Left ventricle myocardium inferior (tissue), 1 donor: ENCODE data around the gene XRN1. TPM values are rescaled to one million over a fixed set of nuclear protein-coding genes. Genes with fewer than 3 reads are reported as not detected.

Experiments used
- DNase-seq: peaks from one replicate; pipeline ENCODE4 v3.0.0-alpha.2; 2020
- H3K27ac ChIP-seq: fragments of 200-600 bp; replicated peaks from 2 replicates; pipeline ENCODE4 v1.8.0; 2021
- H3K27me3 ChIP-seq: fragments of 200-600 bp; 2 replicates; pipeline ENCODE4 v1.8.0; 2021; ENCODE audit warnings: low read depth
- H3K36me3 ChIP-seq: fragments of 200-600 bp; 2 replicates; pipeline ENCODE4 v1.8.0; 2021
- H3K4me1 ChIP-seq: fragments of 200-600 bp; 2 replicates; pipeline ENCODE4 v1.8.0; 2021
- H3K4me3 ChIP-seq: fragments of 200-600 bp; 2 replicates; pipeline ENCODE4 v1.8.0; 2021; ENCODE audit warnings: mild to moderate bottlenecking, moderate library complexity
- H3K9me3 ChIP-seq: fragments of 200-600 bp; replicated peaks from 2 replicates; pipeline ENCODE4 v1.8.0; 2021
- intact Hi-C: fragments of 100-400 bp; cut with micrococcal nuclease; formaldehyde crosslinking; loops from one replicate; pipeline ENCODE4 v1.11.0; 2022
- total RNA-seq: library from RNA; stranded (reverse); fragmentation: NEBNext Ultra II Directional; extraction: Animal tissue kit (Norgen Biotek cat#: 25700); gene quantifications from one replicate; pipeline ENCODE4 v1.2.1, GENCODE V29; 2021
- TF ChIP-seq, protein P1 (sequence below): fragments of 200-600 bp; IDR thresholded peaks from 2 replicates; pipeline ENCODE4 v1.8.0; 2021; ENCODE audit warnings: antibody characterized with exemption, mild to moderate bottlenecking, borderline replicate concordance
- donor health status: DM: no; HTN: yes; CAD: no; lungs with severe emphysema.

XRN1 gene
- total RNA-seq, 1 donor from 2014 or later, result 16.1 TPM

GRCh38 chr3:142268426-142268825, 179.4 kb downstream of the XRN1 start:
- Histone ChIP-seq H3K4me3 (no peak overlapping the region), H3K9me3 (no peaks in the 10 kb centered on the region), H3K36me3 (no peaks in the 10 kb centered on the region), H3K4me1 (no peaks in the 10 kb centered on the region), H3K27me3 (no peaks in the 10 kb centered on the region), H3K27ac (no peak overlapping the region)
- TF ChIP-seq, protein P1, sequence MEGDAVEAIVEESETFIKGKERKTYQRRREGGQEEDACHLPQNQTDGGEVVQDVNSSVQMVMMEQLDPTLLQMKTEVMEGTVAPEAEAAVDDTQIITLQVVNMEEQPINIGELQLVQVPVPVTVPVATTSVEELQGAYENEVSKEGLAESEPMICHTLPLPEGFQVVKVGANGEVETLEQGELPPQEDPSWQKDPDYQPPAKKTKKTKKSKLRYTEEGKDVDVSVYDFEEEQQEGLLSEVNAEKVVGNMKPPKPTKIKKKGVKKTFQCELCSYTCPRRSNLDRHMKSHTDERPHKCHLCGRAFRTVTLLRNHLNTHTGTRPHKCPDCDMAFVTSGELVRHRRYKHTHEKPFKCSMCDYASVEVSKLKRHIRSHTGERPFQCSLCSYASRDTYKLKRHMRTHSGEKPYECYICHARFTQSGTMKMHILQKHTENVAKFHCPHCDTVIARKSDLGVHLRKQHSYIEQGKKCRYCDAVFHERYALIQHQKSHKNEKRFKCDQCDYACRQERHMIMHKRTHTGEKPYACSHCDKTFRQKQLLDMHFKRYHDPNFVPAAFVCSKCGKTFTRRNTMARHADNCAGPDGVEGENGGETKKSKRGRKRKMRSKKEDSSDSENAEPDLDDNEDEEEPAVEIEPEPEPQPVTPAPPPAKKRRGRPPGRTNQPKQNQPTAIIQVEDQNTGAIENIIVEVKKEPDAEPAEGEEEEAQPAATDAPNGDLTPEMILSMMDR, result no peak
- no peak for DNase-seq
- intact Hi-C loops, result no loop called here

GRCh38 chr3:142267269-142267668, 180.6 kb downstream of the XRN1 start:
- no peak for DNase-seq
- Histone ChIP-seq H3K4me3 (no peak overlapping the region), H3K9me3 (peaks cover 1% of the 10 kb centered on the region), H3K27ac (no peak overlapping the region), H3K27me3 (no peaks in the 10 kb centered on the region), H3K4me1 (no peaks in the 10 kb centered on the region), H3K36me3 (no peaks in the 10 kb centered on the region)
- intact Hi-C loops, result no loop called here
- TF ChIP-seq, protein P1, result no peak

DNA sequence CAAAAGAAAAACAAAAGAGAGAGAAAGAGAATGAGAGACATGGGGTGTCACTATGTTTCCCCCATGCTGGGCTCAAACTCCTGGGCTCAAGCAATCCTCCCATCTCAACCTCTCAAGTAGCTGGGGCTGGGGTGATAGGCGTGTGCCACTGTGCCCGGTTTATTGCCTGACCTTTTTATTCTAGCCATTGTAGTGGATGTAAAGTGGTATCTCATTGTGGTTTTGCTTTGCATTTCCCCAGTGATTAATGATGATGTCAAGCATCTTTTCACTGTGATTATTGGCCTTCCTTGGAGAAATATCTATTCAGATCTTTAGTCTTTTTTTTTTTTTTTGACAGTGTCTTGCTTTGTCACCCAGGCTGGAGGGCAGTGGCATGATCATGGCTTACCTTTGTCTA, 184.7 kb downstream of the XRN1 start:
- TF ChIP-seq, protein P1, result no peak
- intact Hi-C loops, result no loop called here
- Histone ChIP-seq H3K4me3 (no peak overlapping the region), H3K9me3 (peaks cover 9% of the 10 kb centered on the region), H3K27ac (no peak overlapping the region), H3K36me3 (no peaks in the 10 kb centered on the region), H3K27me3 (no peaks in the 10 kb centered on the region), H3K4me1 (no peaks in the 10 kb centered on the region)
- no peak for DNase-seq

DNA sequence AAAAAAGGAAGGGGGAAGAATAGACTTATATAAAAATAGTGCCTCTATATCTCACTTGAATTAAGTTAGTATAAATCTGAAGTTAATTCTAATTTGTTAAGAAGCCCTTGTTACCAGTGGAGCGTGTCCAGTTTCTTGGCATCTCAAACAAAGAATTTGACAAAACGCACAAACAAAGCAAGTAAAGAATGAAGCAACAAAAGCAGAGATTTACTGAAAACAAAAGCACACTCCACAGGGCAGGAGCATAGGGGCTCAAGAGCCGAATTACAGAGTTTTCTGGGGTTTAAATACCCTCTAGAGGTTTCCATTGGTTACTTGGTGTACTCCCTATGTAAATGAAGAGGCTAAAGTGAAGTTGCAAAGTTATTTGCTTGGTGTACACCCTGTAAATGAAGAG, 188.5 kb downstream of the XRN1 start:
- H3K36me3 ChIP-seq, result no peaks in the 10 kb centered on the region
- TF ChIP-seq, protein P1, result no peak
- intact Hi-C loops, result no loop called here
- no peak overlapping the region for H3K4me3 ChIP-seq
- no peak overlapping the region for H3K27ac ChIP-seq
- no peak for DNase-seq
- no peaks in the 10 kb centered on the region for H3K4me1 ChIP-seq
- peaks cover 3% of the 10 kb centered on the region for H3K27me3 ChIP-seq
- H3K9me3 ChIP-seq, result peaks cover 37% of the 10 kb centered on the region

GRCh38 chr3:142256712-142257333, 191.0 kb downstream of the XRN1 start:
- no peak for DNase-seq
- TF ChIP-seq, protein P1, result no peak
- Histone ChIP-seq H3K27ac (no peak overlapping the region), H3K9me3 (peaks cover 56% of the 10 kb centered on the region), H3K4me3 (no peak overlapping the region), H3K36me3 (no peaks in the 10 kb centered on the region), H3K27me3 (peaks cover 3% of the 10 kb centered on the region), H3K4me1 (no peaks in the 10 kb centered on the region)
- intact Hi-C loops, result no loop called here

Other genes with a start within 250 kb of the XRN1 start
- gene GK5, start 222.5 kb downstream of the XRN1 start, total RNA-seq, result 8.4 TPM
- 9.1 TPM for gene ATR, start 130.7 kb upstream of the XRN1 start, total RNA-seq
- gene PLS1, start 148.4 kb upstream of the XRN1 start, total RNA-seq, result 2.6 TPM